Astrocyte (in vitro differentiated cells and primary cell): ENCODE measurements around the gene ARHGAP30.

ENCODE experiments used
- CTCF ChIP-seq: IDR thresholded peaks from 2 replicates; pipeline ENCODE4 v1.5.1; 2011; ENCODE audit warnings: low read depth, mild to moderate bottlenecking, inconsistent platforms, low read length, moderate library complexity; ENCODE audit not compliant: insufficient read depth
- EZH2 ChIP-seq: IDR thresholded peaks from 2 replicates; pipeline ENCODE4 v1.6.1; 2012; ENCODE audit warnings: mild to moderate bottlenecking, low read length, inconsistent platforms; ENCODE audit not compliant: insufficient read depth

- TF ChIP-seq CTCF (no peak), EZH2 (no peak)
These were observed 20.9 kb upstream of the ARHGAP30 start for GRCh38 chr1:161090617-161091016.
